IMR-90 (cell line): ENCODE data around the gene TNFAIP6. TPM values are rescaled to one million over a fixed set of nuclear protein-coding genes. Genes with fewer than 3 reads are reported as not detected.
A peak's percentile ranks its signal among the peaks of the same experiment; 100 is the strongest.

Source experiments
- ATAC-seq: fragments of 200-7000 bp; cut with Tn5 transposase; 2 replicates; pipeline ENCODE4 v1.9.1; 2020; ENCODE audit warnings: low read depth, mild to moderate bottlenecking, moderate library complexity
- BruUV-seq: library from RNA; stranded (reverse); fragments of 400-500 nt; replicated peaks from 2 replicates; lab custom pipeline; 2021; lab: Mats Ljungman, UMichigan
- CTCF ChIA-PET: fragments of 300-600 bp; formaldehyde crosslinking; extraction: SDS; loops from one replicate; lab custom pipeline; 2021; ENCODE audit warnings: antibody characterized with exemption; lab: Yijun Ruan, JAX
- POLR2A ChIA-PET: fragments of 300-600 bp; sonication (Branson Sonifier 250); formaldehyde crosslinking; loops from one replicate; lab custom pipeline; 2022; ENCODE audit warnings: antibody characterized with exemption; ENCODE audit not compliant: unreplicated experiment; lab: Charles Lee
- DNase-seq: peaks from one replicate; pipeline ENCODE4 v3.0.0; 2013
- H2AFZ ChIP-seq: replicated peaks from 2 replicates; pipeline ENCODE3; 2013; ENCODE audit warnings: low read length, mild to moderate bottlenecking; ENCODE audit not compliant: poor library complexity
- H2AK5ac ChIP-seq: 2 replicates; pipeline ENCODE4 v1.6.1; 2013; ENCODE audit warnings: low read depth, low read length, inconsistent platforms
- H2AK9ac ChIP-seq: replicated peaks from 2 replicates; pipeline ENCODE3; 2013; ENCODE audit warnings: mild to moderate bottlenecking, low read depth, low read length, moderate library complexity; ENCODE audit not compliant: poor library complexity
- H2BK120ac ChIP-seq: 2 replicates; pipeline ENCODE4 v1.6.1; 2013; ENCODE audit warnings: low read depth, low read length, inconsistent platforms
- H2BK15ac ChIP-seq: 3 replicates; pipeline ENCODE4 v1.6.1; 2013; ENCODE audit warnings: low read depth, low read length, inconsistent platforms
- H2BK20ac ChIP-seq: 2 replicates; pipeline ENCODE4 v1.6.1; 2013; ENCODE audit warnings: low read depth, mild to moderate bottlenecking, inconsistent platforms, low read length, moderate library complexity
- H2BK5ac ChIP-seq: 2 replicates; pipeline ENCODE4 v1.6.1; 2013; ENCODE audit warnings: mild to moderate bottlenecking, low read depth, low read length, inconsistent platforms; ENCODE audit not compliant: poor library complexity, severe bottlenecking
- H3K14ac ChIP-seq: replicated peaks from 2 replicates; pipeline ENCODE4 v1.6.1; 2013; ENCODE audit warnings: low read depth, low read length, inconsistent platforms
- H3K18ac ChIP-seq: 2 replicates; pipeline ENCODE4 v1.6.1; 2013; ENCODE audit warnings: low read depth, low read length, control low read depth
- H3K23ac ChIP-seq: 2 replicates; pipeline ENCODE4 v1.6.1; 2013; ENCODE audit warnings: low read depth, low read length, inconsistent platforms
- H3K27ac ChIP-seq: 2 replicates; pipeline ENCODE4 v1.5.1; 2013; ENCODE audit warnings: mild to moderate bottlenecking, control low read depth, low read length; ENCODE audit not compliant: insufficient read depth
- H3K27me3 ChIP-seq: 2 replicates; pipeline ENCODE4 v1.6.1; 2013; ENCODE audit warnings: low read length; ENCODE audit not compliant: control insufficient read depth, insufficient read depth
- H3K36me3 ChIP-seq: 2 replicates; pipeline ENCODE4 v1.6.1; 2013; ENCODE audit warnings: low read length, mixed read lengths; ENCODE audit not compliant: control insufficient read depth, insufficient read depth
- H3K4ac ChIP-seq: 2 replicates; pipeline ENCODE4 v1.6.1; 2013; ENCODE audit warnings: low read depth, low read length, inconsistent platforms
- H3K4me1 ChIP-seq: 2 replicates; pipeline ENCODE4 v1.6.1; 2013; ENCODE audit warnings: low read length, mixed read lengths; ENCODE audit not compliant: control insufficient read depth, insufficient read depth
- H3K4me2 ChIP-seq: 2 replicates; pipeline ENCODE4 v1.6.1; 2013; ENCODE audit warnings: low read depth, mild to moderate bottlenecking, control low read depth, low read length, moderate library complexity
- H3K4me3 ChIP-seq: 2 replicates; pipeline ENCODE4 v1.5.1; 2013; ENCODE audit warnings: low read depth, mild to moderate bottlenecking, control low read depth, low read length, moderate library complexity; ENCODE audit not compliant: insufficient read depth
- H3K56ac ChIP-seq: 2 replicates; pipeline ENCODE4 v1.6.1; 2013; ENCODE audit warnings: low read length, inconsistent platforms; ENCODE audit not compliant: insufficient read depth; ENCODE audit errors: extremely low read depth
- H3K79me1 ChIP-seq, 2 experiments: 2 replicates each; pipeline ENCODE4 v1.6.1; 2013; ENCODE audit warnings: low read length in 2 of 2, inconsistent platforms in 1 of 2, low read depth in 1 of 2
- H3K9ac ChIP-seq: 2 replicates; pipeline ENCODE4 v1.6.1; 2013; ENCODE audit warnings: low read depth, low read length, control low read depth
- H3K9me1 ChIP-seq: 2 replicates; pipeline ENCODE4 v1.6.1; 2013; ENCODE audit warnings: low read length, inconsistent platforms; ENCODE audit not compliant: insufficient read depth
- H3K9me3 ChIP-seq: 2 replicates; pipeline ENCODE4 v1.6.1; 2013; ENCODE audit warnings: low read length; ENCODE audit not compliant: control insufficient read depth, insufficient read depth
- H4K20me1 ChIP-seq: 2 replicates; pipeline ENCODE4 v1.6.1; 2013; ENCODE audit warnings: low read length, inconsistent platforms; ENCODE audit not compliant: insufficient read depth
- H4K5ac ChIP-seq: 2 replicates; pipeline ENCODE4 v1.6.1; 2013; ENCODE audit warnings: mild to moderate bottlenecking, low read depth, low read length, control low read depth
- H4K8ac ChIP-seq, 2 experiments: 2 replicates each; pipeline ENCODE4 v1.6.1; 2013; ENCODE audit warnings: low read depth in 2 of 2, low read length in 2 of 2, control low read depth in 1 of 2, inconsistent platforms in 1 of 2
- H4K91ac ChIP-seq: 2 replicates; pipeline ENCODE4 v1.6.1; 2013; ENCODE audit warnings: low read depth, low read length, inconsistent platforms; ENCODE audit not compliant: insufficient read depth
- BHLHE40 ChIP-seq: fragments of 150-350 bp; IDR thresholded peaks from 2 replicates; pipeline ENCODE4 v1.6.1; 2016; ENCODE audit warnings: mild to moderate bottlenecking, low read depth, low read length
- ELK1 ChIP-seq: fragments of 150-350 bp; IDR thresholded peaks from 2 replicates; pipeline ENCODE4 v1.6.1; 2016; ENCODE audit warnings: low read depth, mild to moderate bottlenecking, low read length, moderate library complexity, borderline replicate concordance
- MAZ ChIP-seq: IDR thresholded peaks from 2 replicates; pipeline ENCODE4 v1.6.1; 2012; ENCODE audit warnings: low read depth, mild to moderate bottlenecking, low read length, improper control_type of control experiment, moderate library complexity, borderline replicate concordance
- NFE2L2 ChIP-seq: fragments of 150-350 bp; IDR thresholded peaks from 2 replicates; pipeline ENCODE4 v1.6.1; 2016; ENCODE audit warnings: low read depth, mild to moderate bottlenecking, low read length
- RAD21 ChIP-seq: IDR thresholded peaks from 2 replicates; pipeline ENCODE4 v1.6.1; 2012; ENCODE audit warnings: low read length, improper control_type of control experiment
- RCOR1 ChIP-seq: IDR thresholded peaks from 2 replicates; pipeline ENCODE4 v1.6.1; 2012; ENCODE audit warnings: mild to moderate bottlenecking, low read length, improper control_type of control experiment; ENCODE audit not compliant: insufficient replicate concordance
- WGBS, 2 experiments: methylation state at CpG; one replicate each; pipeline versions ENCODE4 v1.1.5 to v1.1.7; 2013; ENCODE audit warnings: missing lambda C conversion rate in 2 of 2; ENCODE audit not compliant: insufficient read length in 1 of 2; ENCODE audit errors: extremely low coverage in 2 of 2; 5-methylcytosine and 5-hydroxymethylcytosine counted together
- dilution Hi-C: fragments of 300-500 bp; cut with HindIII; formaldehyde crosslinking; loops from one replicate; pipeline ENCODE4 v1.14.3; 2018; ENCODE audit warnings: low sequenced_read_pairs; ENCODE audit not compliant: unreplicated experiment
- in situ Hi-C: fragments of 300-500 bp; cut with MboI; formaldehyde crosslinking; loops from 3 replicates; pipeline ENCODE4 v1.14.3; 2019; ENCODE audit warnings: low sequenced_read_pairs, inconsistent platforms, mixed read lengths
- intact Hi-C: fragments of 100-400 bp; cut with micrococcal nuclease; formaldehyde crosslinking; loops from 2 replicates; pipeline ENCODE4 v1.10.0; 2022
- polyA plus RNA-seq, 3 experiments: library from polyadenylated mRNA; depleted of rRNA; stranded (reverse); fragments of >200 nt; gene quantifications; 2 replicates each; pipeline ENCODE4 v1.2.3, GENCODE V29; 2012; ENCODE audit warnings: low replicate concordance in 1 of 3
- total RNA-seq: library from RNA; depleted of rRNA; stranded (reverse); fragments of >200 nt; gene quantifications from 2 replicates; pipeline ENCODE4 v1.2.3, GENCODE V29; 2012

TNFAIP6 gene
- total and polyA plus RNA-seq, 2 of the 4 experiments (the other 2 are of a cell fraction) = 1.8 to 2.9 TPM

DNA sequence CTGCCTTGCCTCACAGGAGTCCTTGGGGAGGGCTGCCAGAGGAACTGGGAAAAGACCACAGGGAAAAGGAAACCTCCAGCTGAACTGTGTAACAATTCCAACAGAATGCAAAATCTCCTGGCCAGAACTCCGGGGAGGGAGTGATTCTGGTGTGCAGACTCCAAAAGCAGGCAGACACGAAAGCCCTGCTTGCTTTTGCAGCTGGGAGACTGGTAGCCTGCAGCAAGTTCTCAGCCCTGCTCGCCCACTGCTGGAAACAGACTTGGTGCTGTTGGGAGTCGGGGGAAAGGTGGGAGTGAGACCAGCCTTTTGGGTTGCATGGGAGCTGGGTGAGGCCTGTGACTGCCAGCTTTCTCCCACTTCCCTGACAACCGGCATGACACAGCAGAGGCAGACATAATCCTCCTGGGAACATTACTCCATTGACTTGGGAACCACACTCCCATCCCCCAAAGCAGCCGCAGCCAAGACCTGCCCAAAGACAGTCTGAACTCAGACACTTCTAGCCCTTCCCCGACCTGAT lies 42.0 kb upstream of the TNFAIP6 start:
- no peak overlapping the region for H3K4ac ChIP-seq
- TF ChIP-seq ELK1 (no peak), RCOR1 (no peak), MAZ (no peak), NFE2L2 (peak; percentile 23; the same call in 1 of the 2 replicates), RAD21 (no peak), BHLHE40 (no peak)
- CTCF ChIA-PET = interaction anchor here (0.6 kb wide), 1 partner anchor 842 kb away, joined by 3 read pairs; no protein-coding TSS in a partner anchor
- no peaks in the 10 kb centered on the region for H3K9me1 ChIP-seq
- H2BK120ac ChIP-seq = no peak overlapping the region
- H2AFZ ChIP-seq = peak overlapping the region; percentile 67
- ATAC-seq (peak; percentile 53), DNase-seq (peak; percentile 22)
- H3K79me1 ChIP-seq = no peaks in the 10 kb centered on the region
- no peaks in the 10 kb centered on the region for H3K27me3 ChIP-seq
- no peak overlapping the region for H3K27ac ChIP-seq
- peak overlapping the region; percentile 28 for H2AK9ac ChIP-seq
- H3K14ac ChIP-seq = no peak overlapping the region; the same call in 1 of the 2 replicates
- H2BK15ac ChIP-seq = no peak overlapping the region
- in situ Hi-C loops (no loop called here), dilution Hi-C loops (no loop called here), intact Hi-C loops (no loop called here)
- H3K9ac ChIP-seq = no peak overlapping the region
- no peaks in the 10 kb centered on the region for H4K20me1 ChIP-seq
- H2AK5ac ChIP-seq = no peak overlapping the region
- 0 out of 4 replicates have a peak overlapping the region, but pooled peaks of 1 of the 2 experiments have one; percentile 42 for H4K8ac ChIP-seq
- H4K5ac ChIP-seq = no peak overlapping the region
- H3K36me3 ChIP-seq = no peaks in the 10 kb centered on the region
- H3K9me3 ChIP-seq = no peaks in the 10 kb centered on the region
- no peak overlapping the region; the same call in 1 of the 2 replicates for H3K18ac ChIP-seq
- peaks cover 4% of the 10 kb centered on the region; the same call in 1 of the 2 replicates for H3K4me1 ChIP-seq
- BruUV-seq = no TSS peak
- no peak overlapping the region for H4K91ac ChIP-seq
- no peak overlapping the region for H3K4me3 ChIP-seq
- H2BK5ac ChIP-seq = no peak overlapping the region
- H3K56ac ChIP-seq = no peak overlapping the region
- H2BK20ac ChIP-seq = no peak overlapping the region
- POLR2A ChIA-PET = no interaction called here
- WGBS, 2 experiments = 15% methylated on average over 3 of the region's 7 CpGs; no CpG with 5 or more reads in 1 of the 2 experiments
- H3K4me2 ChIP-seq = peak overlapping the region; percentile 1; the same call in 1 of the 2 replicates
- H3K23ac ChIP-seq = no peak overlapping the region
